ENCODE data around the gene GPR151. TPM values are rescaled to one million over a fixed set of nuclear protein-coding genes. Genes with fewer than 3 reads are reported as not detected.
"Not testable (repeated sequence)": the region's sequence is repeated elsewhere in the genome, so short reads cannot be mapped to it uniquely, and the experiment has no call there.

GPR151 gene
- polyA plus RNA-seq: not detected

DNA sequence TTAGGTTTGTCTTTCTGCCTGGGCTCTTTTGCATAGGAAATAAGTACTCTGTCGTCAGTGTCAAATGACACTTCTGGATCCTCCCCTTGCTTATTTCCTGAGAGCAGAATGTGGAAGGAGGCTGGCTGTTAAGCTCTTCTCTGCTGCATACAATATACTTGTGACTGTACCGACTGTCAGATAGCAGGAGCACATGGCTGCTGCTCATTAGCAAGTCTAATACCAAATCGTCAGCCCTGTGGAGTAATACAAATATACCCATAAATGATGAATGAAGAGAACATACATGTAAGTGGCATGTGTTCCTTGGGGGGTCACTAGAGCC is at the start of gene GPR151:
Gene GPR151 (minus strand): TSS at position 40 of the 325 bp plus-strand sequence. CDS start 77 bp downstream, outside the sequence.
- H3K27me3 ChIP-seq (ENCODE audit: control insufficient read depth in 1 of 2, insufficient read depth in 2 of 2, low read length in 2 of 2): no peaks in the 10 kb centered on the region

DNA sequence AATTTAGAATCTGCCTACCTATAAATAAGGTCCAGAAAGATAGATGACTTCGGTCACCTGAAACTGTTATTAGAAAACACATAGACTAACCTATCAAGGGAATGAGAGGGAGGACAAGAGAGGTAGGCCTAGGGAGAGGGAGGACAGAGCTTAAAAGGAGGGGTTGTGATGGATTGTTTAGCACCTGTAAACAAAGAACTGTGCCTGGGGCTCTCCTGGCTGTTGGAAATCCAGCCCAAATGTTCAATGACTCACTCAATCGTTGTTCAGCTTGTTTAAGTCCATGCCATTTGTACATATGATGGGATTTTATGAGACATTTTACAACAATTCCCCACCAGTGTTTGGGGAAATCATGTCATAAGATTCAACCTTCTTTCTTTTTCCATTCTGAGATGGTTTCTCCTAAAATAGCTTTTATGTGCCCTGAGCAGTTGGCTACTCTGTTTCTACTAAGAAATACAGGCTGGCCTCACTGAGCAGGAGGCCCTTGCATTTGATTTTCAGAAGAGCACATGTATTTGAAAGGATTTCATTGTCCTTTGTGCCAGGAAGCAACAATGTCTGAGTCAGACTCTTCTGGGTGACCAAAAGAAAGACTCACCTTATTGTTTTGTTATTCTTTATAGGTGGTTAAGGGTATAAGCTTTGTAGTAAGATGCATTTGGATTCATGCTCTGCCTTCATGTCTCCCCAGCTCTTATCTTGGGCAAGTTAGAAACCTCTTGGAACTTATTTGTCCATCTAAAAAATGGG is 48.2 kb upstream of the GPR151 start:
- Histone ChIP-seq H3K4me3 (ENCODE audit: low read depth in 1 of 2, low read length in 2 of 2) (no peak overlapping the region), H3K27me3 (ENCODE audit: control insufficient read depth in 1 of 2, insufficient read depth in 2 of 2, low read length in 2 of 2) (no peaks in the 10 kb centered on the region), H3K9me3 (ENCODE audit: control insufficient read depth in 2 of 2, insufficient read depth in 1 of 2, low read depth in 1 of 2, low read length in 1 of 2) (no peaks in the 10 kb centered on the region), H3K27ac (ENCODE audit: low read depth in 2 of 2, low read length in 1 of 2) (no peak overlapping the region), H3K36me3 (ENCODE audit: control insufficient read depth in 2 of 2, insufficient read depth in 2 of 2, low read length in 1 of 2) (no peaks in the 10 kb centered on the region), H3K4me1 (ENCODE audit: control insufficient read depth in 2 of 2, insufficient read depth in 2 of 2, low read length in 1 of 2) (no peaks in the 10 kb centered on the region)
- WGBS, 2 donors: 48 to 50% methylated on average over 2 of the region's 2 CpGs

More for the DNA sequence above, at the start of gene GPR151:
- Histone ChIP-seq H3K36me3 (ENCODE audit: control insufficient read depth in 2 of 2, insufficient read depth in 2 of 2, low read length in 1 of 2) (no peaks in the 10 kb centered on the region), H3K4me1 (ENCODE audit: control insufficient read depth in 2 of 2, insufficient read depth in 2 of 2, low read length in 1 of 2) (no peaks in the 10 kb centered on the region), H3K27ac (ENCODE audit: low read depth in 2 of 2, low read length in 1 of 2) (no peak within 1 kb of the TSS), H3K9me3 (ENCODE audit: control insufficient read depth in 2 of 2, insufficient read depth in 1 of 2, low read depth in 1 of 2, low read length in 1 of 2) (no peaks in the 10 kb centered on the region), H3K4me3 (ENCODE audit: low read depth in 1 of 2, low read length in 2 of 2) (no peak within 1 kb of the TSS)
- WGBS, 2 donors: 33 to 35% methylated on average over 3 of the region's 3 CpGs

DNA sequence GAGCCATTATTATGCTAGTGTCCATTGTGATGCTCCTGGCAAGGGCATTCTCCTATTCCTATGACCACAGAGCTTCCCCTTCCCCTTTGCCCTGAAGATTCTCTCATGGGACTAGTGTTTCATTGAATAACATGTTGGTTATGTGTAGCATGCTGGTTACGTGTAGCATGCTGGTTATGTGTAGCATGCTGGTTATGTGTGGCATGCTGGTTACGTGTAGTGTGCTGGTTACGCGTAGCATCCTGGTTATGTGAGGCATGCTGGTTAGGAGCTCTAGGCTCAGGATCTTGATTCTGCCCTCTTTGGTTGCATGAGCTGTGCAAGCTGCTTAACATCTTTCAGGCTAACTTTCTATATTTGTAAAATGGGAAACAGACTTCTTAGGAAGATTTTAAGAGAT is 46.5 kb upstream of the GPR151 start:
- WGBS, 2 donors: 91 to 96% methylated on average over 4 of the region's 4 CpGs
- no peaks in the 10 kb centered on the region for H3K36me3 ChIP-seq (ENCODE audit: control insufficient read depth in 2 of 2, insufficient read depth in 2 of 2, low read length in 1 of 2)
- H3K4me1 ChIP-seq (ENCODE audit: control insufficient read depth in 2 of 2, insufficient read depth in 2 of 2, low read length in 1 of 2): no peaks in the 10 kb centered on the region
- H3K27me3 ChIP-seq (ENCODE audit: control insufficient read depth in 1 of 2, insufficient read depth in 2 of 2, low read length in 2 of 2): no peaks in the 10 kb centered on the region
- no peak overlapping the region for H3K4me3 ChIP-seq (ENCODE audit: low read depth in 1 of 2, low read length in 2 of 2)
- no peaks in the 10 kb centered on the region for H3K9me3 ChIP-seq (ENCODE audit: control insufficient read depth in 2 of 2, insufficient read depth in 1 of 2, low read depth in 1 of 2, low read length in 1 of 2)
- H3K27ac ChIP-seq (ENCODE audit: low read depth in 2 of 2, low read length in 1 of 2): no peak overlapping the region

DNA sequence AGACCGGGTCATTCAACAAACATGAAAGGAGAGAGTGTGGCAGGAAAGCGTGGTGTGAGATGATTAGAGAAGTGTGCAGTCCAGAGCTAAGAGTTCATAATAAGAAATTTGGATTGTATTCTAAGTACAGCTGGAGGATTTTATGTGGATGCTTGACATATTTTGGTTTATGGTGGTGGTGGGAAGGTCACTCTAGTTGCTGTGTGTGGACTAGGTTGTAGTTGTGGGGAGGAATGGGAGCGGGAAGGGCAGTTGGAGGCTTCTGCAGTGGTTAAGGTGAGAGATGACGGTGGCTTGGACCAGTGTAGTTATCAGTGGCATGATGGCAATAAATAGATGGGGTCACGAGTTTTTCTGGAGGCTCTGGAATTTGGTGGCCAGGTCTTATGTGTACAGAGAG is 45.7 kb upstream of the GPR151 start:
- Histone ChIP-seq H3K4me3 (ENCODE audit: low read depth in 1 of 2, low read length in 2 of 2) (no peak overlapping the region), H3K4me1 (ENCODE audit: control insufficient read depth in 2 of 2, insufficient read depth in 2 of 2, low read length in 1 of 2) (no peaks in the 10 kb centered on the region), H3K27ac (ENCODE audit: low read depth in 2 of 2, low read length in 1 of 2) (no peak overlapping the region), H3K9me3 (ENCODE audit: control insufficient read depth in 2 of 2, insufficient read depth in 1 of 2, low read depth in 1 of 2, low read length in 1 of 2) (no peaks in the 10 kb centered on the region), H3K36me3 (ENCODE audit: control insufficient read depth in 2 of 2, insufficient read depth in 2 of 2, low read length in 1 of 2) (no peaks in the 10 kb centered on the region), H3K27me3 (ENCODE audit: control insufficient read depth in 1 of 2, insufficient read depth in 2 of 2, low read length in 2 of 2) (no peaks in the 10 kb centered on the region)
- WGBS, 2 donors: 74 to 77% methylated on average over 5 of the region's 5 CpGs

DNA sequence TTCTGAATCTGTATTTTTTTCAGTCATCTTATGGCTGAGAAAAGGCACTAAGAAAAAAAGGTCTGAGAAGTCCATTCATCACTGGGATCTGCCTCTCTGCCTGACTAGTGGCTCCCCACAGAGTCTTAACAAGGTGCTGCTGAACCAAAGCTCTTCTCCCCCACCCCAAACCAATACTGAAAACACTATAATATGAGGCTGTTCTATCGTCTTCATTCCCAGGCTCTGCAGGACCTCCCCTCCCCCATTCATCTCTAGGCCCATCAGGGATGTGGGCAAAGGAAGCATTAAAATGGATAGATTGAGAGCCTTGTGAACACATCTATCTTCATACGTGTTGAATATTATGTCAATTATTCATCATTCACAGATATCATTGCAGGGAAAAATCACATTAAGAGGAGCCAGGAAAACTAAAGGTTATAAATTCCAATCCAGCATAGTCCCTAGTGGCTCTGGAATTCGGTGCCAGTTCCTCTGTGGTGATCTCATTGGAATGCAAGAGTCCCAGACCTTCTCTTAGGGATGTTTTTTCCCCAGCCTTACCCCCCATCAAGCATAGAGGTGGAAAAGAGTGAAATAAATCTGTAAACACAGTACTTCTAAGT is 44.3 kb upstream of the GPR151 start:
- no peak overlapping the region for H3K27ac ChIP-seq (ENCODE audit: low read depth in 2 of 2, low read length in 1 of 2)
- no peaks in the 10 kb centered on the region for H3K4me1 ChIP-seq (ENCODE audit: control insufficient read depth in 2 of 2, insufficient read depth in 2 of 2, low read length in 1 of 2)
- H3K4me3 ChIP-seq (ENCODE audit: low read depth in 1 of 2, low read length in 2 of 2): no peak overlapping the region
- H3K36me3 ChIP-seq (ENCODE audit: control insufficient read depth in 2 of 2, insufficient read depth in 2 of 2, low read length in 1 of 2): no peaks in the 10 kb centered on the region
- H3K9me3 ChIP-seq (ENCODE audit: control insufficient read depth in 2 of 2, insufficient read depth in 1 of 2, low read depth in 1 of 2, low read length in 1 of 2): no peaks in the 10 kb centered on the region
- 47 to 60% methylated on average over 3 of the region's 3 CpGs for WGBS, 2 donors
- no peaks in the 10 kb centered on the region for H3K27me3 ChIP-seq (ENCODE audit: control insufficient read depth in 1 of 2, insufficient read depth in 2 of 2, low read length in 2 of 2)

DNA sequence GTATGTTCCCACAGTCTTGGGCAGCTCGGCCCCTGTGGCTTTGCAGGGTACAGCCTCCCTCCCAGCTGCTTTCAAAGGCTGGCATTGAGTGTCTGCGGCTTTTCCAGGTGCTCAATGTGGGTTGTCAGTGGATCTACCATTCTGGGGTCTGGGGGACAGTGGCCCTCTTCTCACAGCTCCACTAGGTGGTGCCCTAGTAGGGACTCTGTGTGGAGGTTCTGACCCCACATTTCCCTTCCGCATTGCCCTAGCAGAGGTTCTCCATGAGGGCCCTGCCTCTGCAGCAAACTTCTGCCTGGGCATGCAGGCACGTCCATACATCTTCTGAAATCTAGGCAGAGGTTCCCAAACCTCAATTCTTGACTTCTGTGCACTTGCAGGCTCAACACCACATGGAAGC is 40.9 kb upstream of the GPR151 start:
- 83 to 87% methylated on average over 4 of the region's 4 CpGs for WGBS, 2 donors

DNA sequence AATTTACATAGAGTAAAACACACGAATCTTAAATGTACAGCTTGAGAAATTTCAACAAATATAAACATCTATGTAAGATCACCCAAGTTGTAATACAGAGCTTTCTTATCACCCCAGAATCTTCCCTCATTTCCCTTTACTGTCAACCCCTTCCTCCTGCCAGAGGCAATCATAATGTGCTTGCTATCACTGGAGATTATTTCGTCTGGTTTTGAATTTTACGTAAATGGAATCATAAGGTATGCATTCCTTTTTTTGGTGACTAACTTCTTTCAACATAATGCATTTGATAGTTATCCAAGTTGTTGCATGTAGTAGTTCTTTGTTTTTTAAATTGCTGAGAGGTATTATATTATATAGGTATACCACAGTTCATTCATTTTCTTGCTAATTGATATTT is 37.5 kb upstream of the GPR151 start:
- 57 to 60% methylated on average over 3 of the region's 3 CpGs for WGBS, 2 donors
- no peaks in the 10 kb centered on the region for H3K36me3 ChIP-seq (ENCODE audit: control insufficient read depth in 2 of 2, insufficient read depth in 2 of 2, low read length in 1 of 2)
- H3K27me3 ChIP-seq (ENCODE audit: control insufficient read depth in 1 of 2, insufficient read depth in 2 of 2, low read length in 2 of 2): peaks cover 0 to 4% of the 10 kb centered on the region in 2 donors
- H3K27ac ChIP-seq (ENCODE audit: low read depth in 2 of 2, low read length in 1 of 2): no peak overlapping the region
- H3K9me3 ChIP-seq (ENCODE audit: control insufficient read depth in 2 of 2, insufficient read depth in 1 of 2, low read depth in 1 of 2, low read length in 1 of 2): no peaks in the 10 kb centered on the region
- H3K4me3 ChIP-seq (ENCODE audit: low read depth in 1 of 2, low read length in 2 of 2): no peak overlapping the region
- H3K4me1 ChIP-seq (ENCODE audit: control insufficient read depth in 2 of 2, insufficient read depth in 2 of 2, low read length in 1 of 2): no peaks in the 10 kb centered on the region

More for the DNA sequence above, 40.9 kb upstream of the GPR151 start:
- not testable (repeated sequence) for H3K27ac ChIP-seq (ENCODE audit: low read depth in 2 of 2, low read length in 1 of 2); H3K27me3 ChIP-seq (ENCODE audit: control insufficient read depth in 1 of 2, insufficient read depth in 2 of 2, low read length in 2 of 2); H3K9me3 ChIP-seq (ENCODE audit: control insufficient read depth in 2 of 2, insufficient read depth in 1 of 2, low read depth in 1 of 2, low read length in 1 of 2); H3K4me1 ChIP-seq (ENCODE audit: control insufficient read depth in 2 of 2, insufficient read depth in 2 of 2, low read length in 1 of 2); H3K4me3 ChIP-seq (ENCODE audit: low read depth in 1 of 2, low read length in 2 of 2); H3K36me3 ChIP-seq (ENCODE audit: control insufficient read depth in 2 of 2, insufficient read depth in 2 of 2, low read length in 1 of 2)

DNA sequence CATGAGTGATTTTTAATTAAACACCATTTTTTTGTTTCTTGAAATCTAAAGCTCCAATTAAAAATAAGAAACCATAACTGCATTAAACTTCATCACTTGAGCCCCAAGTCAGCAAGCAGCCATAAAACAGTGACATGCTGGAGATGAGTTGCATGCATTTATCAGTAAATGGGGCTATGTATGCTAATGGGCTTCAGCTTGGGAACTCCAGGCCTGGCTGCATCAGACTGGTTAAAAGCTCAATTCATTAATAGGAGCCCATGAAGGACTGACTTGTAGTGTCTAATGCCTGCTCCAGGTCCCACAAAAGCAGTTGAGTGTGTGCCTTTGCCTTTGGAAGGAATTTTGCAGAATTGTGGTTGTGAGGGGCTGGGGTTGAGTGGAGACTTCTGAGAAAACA is 33.6 kb upstream of the GPR151 start:
- H3K4me3 ChIP-seq (ENCODE audit: low read depth in 1 of 2, low read length in 2 of 2): no peak overlapping the region
- no peak overlapping the region for H3K27ac ChIP-seq (ENCODE audit: low read depth in 2 of 2, low read length in 1 of 2)
- H3K27me3 ChIP-seq (ENCODE audit: control insufficient read depth in 1 of 2, insufficient read depth in 2 of 2, low read length in 2 of 2): peaks cover 0 to 4% of the 10 kb centered on the region in 2 donors
- H3K9me3 ChIP-seq (ENCODE audit: control insufficient read depth in 2 of 2, insufficient read depth in 1 of 2, low read depth in 1 of 2, low read length in 1 of 2): no peaks in the 10 kb centered on the region
- H3K36me3 ChIP-seq (ENCODE audit: control insufficient read depth in 2 of 2, insufficient read depth in 2 of 2, low read length in 1 of 2): no peaks in the 10 kb centered on the region
- no peaks in the 10 kb centered on the region for H3K4me1 ChIP-seq (ENCODE audit: control insufficient read depth in 2 of 2, insufficient read depth in 2 of 2, low read length in 1 of 2)

DNA sequence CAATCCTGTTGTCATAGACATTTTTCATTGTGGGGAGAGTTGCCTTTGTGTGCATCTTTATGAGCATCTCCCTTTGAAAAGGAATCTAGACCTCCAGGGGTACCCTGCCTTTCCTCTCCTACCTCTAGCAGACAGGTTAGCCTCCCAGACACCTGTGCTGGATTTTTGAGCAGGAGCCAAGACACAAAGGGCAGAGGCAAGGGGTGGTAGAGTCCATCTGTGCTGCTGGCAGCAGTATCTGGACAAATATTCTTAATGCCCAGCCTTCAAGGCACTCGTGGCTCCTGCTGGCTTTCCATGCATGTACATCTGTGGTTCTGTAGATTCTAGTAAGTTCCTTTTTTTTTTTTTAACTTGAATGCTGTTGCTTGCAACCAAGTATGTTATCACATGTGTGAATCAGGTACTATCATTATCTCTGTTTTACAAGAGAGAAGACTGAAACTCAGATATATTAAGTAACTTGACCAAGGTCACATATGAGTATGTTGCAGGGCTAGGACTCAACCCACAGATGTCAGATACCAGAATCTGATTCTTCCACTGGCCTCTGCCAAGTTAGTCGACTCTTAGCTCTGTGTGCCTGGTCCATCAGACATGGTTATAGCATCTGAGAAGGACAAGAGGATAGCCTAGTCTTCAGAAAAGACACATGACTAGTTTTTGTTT is 32.9 kb upstream of the GPR151 start:
- no peaks in the 10 kb centered on the region for H3K36me3 ChIP-seq (ENCODE audit: control insufficient read depth in 2 of 2, insufficient read depth in 2 of 2, low read length in 1 of 2)
- H3K27me3 ChIP-seq (ENCODE audit: control insufficient read depth in 1 of 2, insufficient read depth in 2 of 2, low read length in 2 of 2): peaks cover 0 to 4% of the 10 kb centered on the region in 2 donors
- no peaks in the 10 kb centered on the region for H3K9me3 ChIP-seq (ENCODE audit: control insufficient read depth in 2 of 2, insufficient read depth in 1 of 2, low read depth in 1 of 2, low read length in 1 of 2)
- H3K4me3 ChIP-seq (ENCODE audit: low read depth in 1 of 2, low read length in 2 of 2): no peak overlapping the region
- WGBS, 2 donors: 31 to 47% methylated on average over 2 of the region's 2 CpGs
- no peaks in the 10 kb centered on the region for H3K4me1 ChIP-seq (ENCODE audit: control insufficient read depth in 2 of 2, insufficient read depth in 2 of 2, low read length in 1 of 2)
- no peak overlapping the region for H3K27ac ChIP-seq (ENCODE audit: low read depth in 2 of 2, low read length in 1 of 2)

DNA sequence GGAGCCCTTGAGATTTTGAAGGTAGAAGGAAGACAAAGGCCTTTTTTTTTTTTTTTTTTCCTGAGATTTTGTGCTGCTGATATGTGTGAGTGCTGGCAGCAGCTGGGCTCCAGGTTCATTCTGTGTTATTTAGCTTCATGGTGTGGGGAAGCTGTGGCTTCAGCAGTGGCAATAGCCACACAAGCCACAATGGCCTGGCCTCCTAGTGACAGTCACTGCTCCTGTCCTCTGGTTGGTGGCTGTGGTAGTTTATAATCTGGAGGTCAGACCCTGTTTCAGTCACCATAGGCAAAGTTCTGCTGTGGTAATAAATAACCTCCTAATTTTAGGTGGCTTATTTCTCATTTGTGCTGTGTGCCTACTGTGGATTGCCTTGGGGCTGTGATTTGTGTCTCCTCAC is 28.2 kb upstream of the GPR151 start:
- Histone ChIP-seq H3K4me3 (ENCODE audit: low read depth in 1 of 2, low read length in 2 of 2) (no peak overlapping the region), H3K4me1 (ENCODE audit: control insufficient read depth in 2 of 2, insufficient read depth in 2 of 2, low read length in 1 of 2) (no peaks in the 10 kb centered on the region), H3K36me3 (ENCODE audit: control insufficient read depth in 2 of 2, insufficient read depth in 2 of 2, low read length in 1 of 2) (no peaks in the 10 kb centered on the region), H3K27ac (ENCODE audit: low read depth in 2 of 2, low read length in 1 of 2) (no peak overlapping the region), H3K9me3 (ENCODE audit: control insufficient read depth in 2 of 2, insufficient read depth in 1 of 2, low read depth in 1 of 2, low read length in 1 of 2) (no peaks in the 10 kb centered on the region), H3K27me3 (ENCODE audit: control insufficient read depth in 1 of 2, insufficient read depth in 2 of 2, low read length in 2 of 2) (peaks cover 0 to 4% of the 10 kb centered on the region in 2 donors)

Data from esophagus (tissue), 2 donors.